Panc1 (cell line): ENCODE data around the gene PCYT1B.

Experiments used
- CTCF ChIP-seq: fragments of 450-650 bp; IDR thresholded peaks from 2 replicates; pipeline ENCODE4 v1.5.1; 2017; ENCODE audit warnings: mild to moderate bottlenecking
- POLR2AphosphoS5 ChIP-seq: IDR thresholded peaks from 2 replicates; pipeline ENCODE4 v1.6.1; 2012; ENCODE audit warnings: mild to moderate bottlenecking, low read depth, low read length, moderate library complexity
- SIN3A ChIP-seq: IDR thresholded peaks from 2 replicates; pipeline ENCODE4 v1.6.1; 2012; ENCODE audit warnings: low read depth, mild to moderate bottlenecking, low read length, moderate library complexity, borderline replicate concordance; ENCODE audit not compliant: insufficient read depth

GRCh38 chrX:24525455-24525854, 121.7 kb downstream of the PCYT1B start:
- TF ChIP-seq POLR2AphosphoS5 = no peak
- TF ChIP-seq CTCF = no peak
- TF ChIP-seq SIN3A = no peak
